ENCODE measurements around the gene COX19.

Gene COX19

DNA sequence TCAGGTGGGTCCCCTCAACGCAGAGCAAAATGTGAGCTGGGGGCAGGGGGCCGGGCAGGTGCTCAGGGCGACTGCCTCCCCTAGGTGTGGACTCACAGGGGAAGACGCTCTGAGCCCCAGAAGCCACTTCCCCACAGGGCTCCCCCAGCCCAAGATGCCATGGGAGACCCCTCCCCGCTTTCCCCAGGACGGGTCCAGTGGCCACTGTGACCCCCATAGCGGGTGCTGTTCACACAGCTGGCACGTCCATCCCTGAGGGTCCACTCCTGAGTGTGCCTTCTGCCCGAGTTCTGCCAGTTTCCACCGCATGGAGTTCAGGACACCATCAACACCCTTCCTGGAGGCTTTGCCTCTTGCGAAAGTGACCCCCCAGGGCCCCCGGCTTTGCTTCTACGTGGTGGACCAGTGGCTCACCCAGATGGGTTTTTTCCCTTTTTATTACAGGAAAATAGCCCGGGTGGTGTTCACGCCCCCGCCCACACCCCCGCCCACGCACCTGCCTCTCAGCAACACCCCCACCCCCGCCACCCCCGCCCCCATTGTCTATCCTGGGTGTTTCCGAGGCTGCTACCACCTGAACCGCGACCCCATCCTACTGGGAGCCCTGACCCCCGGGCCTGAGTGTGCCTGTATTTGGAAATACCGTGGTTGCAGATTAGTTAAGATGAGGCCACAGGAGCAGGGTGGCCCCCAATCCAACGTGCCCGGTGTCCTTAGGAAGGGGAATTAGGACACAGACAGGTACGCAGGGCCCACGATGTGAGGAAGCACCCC, 52.8 kb downstream of the COX19 start:
- no peak for DNase-seq

DNA sequence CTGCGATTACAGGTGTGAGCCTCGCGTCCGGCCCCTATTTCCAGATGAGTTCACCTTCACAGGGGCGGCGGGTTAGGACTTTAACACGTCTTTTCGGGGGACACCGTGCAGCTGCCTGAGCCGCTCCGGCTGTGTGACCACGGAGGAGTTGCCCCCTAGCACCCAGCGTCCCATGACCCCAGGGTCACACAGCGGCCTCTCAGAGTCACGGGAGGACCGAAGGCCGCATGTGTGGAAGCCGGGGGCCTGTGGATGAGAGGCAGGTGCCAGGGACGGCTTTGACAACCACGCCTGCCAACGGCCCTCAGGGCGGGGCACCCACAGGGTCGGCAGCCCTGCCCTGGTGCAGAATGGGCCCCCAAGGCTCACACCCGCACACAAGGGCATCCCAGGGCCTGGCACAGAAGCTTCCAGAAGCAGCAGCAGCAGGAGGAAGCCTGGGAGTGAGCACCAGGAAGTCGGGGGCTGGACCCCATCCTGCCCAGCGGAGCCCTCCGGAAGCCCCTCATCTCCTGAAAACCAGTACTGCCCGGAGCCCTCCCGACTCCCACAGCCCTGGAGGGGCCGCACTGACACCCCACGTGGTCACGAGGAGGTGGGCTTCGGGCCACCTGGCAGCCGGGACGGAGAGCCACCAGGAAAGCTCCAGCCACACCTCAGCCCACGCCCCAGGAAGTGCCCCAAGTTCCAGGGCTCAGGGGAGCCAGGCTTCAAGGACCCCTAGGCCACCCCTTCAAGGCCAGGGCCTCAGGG, 53.6 kb downstream of the COX19 start:
- DNase-seq, result no peak

DNA sequence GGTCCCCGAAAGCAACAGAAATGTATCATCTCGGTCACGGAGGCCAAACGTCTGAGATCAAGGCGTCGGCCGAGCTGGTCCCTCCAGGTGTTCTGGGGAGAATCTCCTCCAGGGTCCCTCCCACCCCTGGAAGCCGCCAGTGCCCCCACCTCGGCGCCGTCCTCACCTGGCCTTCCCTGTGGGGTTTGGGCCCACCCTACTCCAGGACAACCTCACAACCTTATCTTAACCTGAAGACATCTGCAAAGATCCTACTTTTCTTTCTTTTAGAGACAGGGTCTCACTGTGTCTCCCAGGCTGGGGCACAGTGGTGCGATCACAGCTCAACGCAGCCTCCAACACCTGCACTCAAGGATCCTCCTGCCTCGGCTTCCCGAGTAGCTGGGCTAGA, 54.3 kb downstream of the COX19 start:
- no peak for DNase-seq

DNA sequence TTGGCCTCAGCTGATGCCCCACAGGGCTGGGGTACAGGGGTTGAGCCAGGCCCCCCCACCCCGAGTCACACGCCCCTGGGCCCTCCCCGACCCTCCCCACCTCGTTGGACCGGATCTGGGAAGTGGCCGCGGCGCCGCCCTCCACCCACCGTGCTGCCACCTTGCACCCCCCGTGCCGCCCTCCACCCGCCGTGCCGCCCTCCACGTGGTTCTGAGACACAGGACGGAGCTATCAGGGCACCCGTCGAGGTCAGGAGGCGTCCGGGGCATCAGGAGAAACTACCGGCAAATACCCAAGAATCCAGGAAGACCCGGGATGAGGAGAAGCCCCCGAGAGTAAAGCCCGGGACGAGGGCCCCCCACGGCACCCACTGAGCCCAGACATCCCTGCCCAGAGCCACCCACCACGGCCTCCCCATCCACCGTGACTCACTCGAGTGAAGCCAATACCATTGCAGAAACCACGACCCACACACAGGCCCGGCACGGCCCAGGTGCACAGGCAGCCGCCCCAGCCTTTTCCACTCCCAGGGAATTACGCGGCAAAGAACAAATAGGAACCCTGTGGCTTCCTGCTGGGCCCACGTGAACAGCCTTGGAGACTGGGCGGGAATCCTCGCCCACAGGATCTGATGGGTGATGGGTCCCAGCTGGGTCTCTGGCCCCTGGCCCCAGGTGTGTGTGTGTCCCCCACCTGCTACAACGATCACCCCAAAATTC, 54.8 kb downstream of the COX19 start:
- DNase-seq, result no peak

DNA sequence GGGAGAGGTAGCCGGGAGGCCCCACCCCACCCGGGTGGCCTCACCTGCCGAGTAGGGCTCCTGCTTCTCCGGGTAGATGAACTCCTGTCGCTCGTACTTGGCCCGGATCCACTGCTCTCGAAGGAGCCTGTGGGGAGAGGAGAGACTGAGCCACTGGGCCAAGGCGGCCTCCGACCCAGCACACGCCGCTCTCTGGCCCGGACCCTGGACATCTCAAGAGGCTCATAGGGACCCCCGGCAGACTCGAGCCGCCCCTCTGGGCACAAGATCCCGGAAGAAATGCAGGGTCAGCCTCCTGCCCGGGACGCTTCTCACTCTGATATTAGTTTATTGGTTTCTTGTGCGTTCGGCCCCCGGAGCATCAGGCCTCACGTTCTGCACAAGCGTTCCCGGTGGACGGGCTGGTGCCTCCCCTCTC, 55.4 kb downstream of the COX19 start:
- no peak for DNase-seq

DNA sequence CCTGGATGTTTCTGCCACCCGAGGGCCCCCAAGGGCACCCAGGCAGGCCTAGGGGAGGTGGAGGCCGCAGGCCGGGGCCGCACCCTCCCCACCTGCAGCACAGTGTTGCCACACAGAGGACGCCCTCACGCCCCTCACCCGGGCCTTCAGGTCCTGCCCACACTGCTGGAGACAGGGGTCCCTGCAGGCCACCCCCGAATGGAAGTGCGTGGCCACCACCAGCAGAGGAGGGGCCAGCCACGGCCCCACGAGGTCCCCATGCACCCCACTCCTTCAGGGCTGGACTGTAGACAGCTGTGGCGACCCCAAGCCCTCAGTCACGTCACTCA, 56.3 kb downstream of the COX19 start:
- DNase-seq, result no peak

DNA sequence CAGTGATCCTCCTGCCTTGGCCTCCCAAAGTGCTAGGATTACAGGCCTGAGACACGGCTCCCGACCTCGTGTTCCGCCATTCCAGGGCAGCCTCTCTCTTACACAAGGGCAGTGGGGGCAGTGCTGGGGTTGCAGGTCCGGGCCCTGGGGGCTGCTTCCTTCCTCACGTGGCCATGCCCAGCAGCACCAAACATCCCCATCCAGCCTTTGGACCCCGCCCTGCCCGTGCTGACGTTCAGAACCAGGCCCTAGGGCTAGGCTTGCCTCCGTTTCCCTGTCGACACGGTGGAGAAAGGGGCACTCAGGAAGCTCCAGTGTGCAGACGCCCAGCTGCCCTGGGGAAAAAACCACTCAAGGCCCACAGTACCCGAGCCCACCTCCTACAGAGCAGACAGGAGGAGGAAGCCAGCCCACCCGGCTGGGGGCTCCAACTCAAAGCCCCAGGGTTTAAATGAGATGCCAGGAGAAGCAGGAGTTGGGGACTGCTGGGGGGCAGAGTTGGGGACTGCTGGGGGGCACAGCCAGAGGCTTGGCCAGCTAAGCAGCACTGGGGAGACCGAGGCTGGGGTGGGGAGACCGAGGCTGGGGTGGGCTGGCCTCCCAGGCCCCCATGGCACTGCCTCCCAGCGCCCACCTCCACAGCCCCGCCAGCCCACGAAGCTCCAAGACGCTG, 56.8 kb downstream of the COX19 start:
- no peak for DNase-seq

DNA sequence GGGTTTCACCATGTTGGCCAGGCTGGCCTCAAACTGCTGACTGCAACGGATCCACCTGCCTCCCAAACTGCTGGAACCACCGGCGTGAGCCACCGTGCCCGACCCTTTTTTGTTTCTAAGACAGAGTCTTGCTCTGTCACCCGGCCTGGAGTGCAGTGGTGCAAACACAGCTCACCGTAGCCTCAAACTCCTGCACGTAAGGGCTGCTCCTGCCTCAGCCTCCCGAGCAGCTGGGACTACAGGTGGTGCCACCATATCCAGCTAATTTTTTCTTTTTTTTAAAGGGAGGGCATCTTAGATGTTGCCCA, 57.3 kb downstream of the COX19 start:
- no peak for DNase-seq

DNA sequence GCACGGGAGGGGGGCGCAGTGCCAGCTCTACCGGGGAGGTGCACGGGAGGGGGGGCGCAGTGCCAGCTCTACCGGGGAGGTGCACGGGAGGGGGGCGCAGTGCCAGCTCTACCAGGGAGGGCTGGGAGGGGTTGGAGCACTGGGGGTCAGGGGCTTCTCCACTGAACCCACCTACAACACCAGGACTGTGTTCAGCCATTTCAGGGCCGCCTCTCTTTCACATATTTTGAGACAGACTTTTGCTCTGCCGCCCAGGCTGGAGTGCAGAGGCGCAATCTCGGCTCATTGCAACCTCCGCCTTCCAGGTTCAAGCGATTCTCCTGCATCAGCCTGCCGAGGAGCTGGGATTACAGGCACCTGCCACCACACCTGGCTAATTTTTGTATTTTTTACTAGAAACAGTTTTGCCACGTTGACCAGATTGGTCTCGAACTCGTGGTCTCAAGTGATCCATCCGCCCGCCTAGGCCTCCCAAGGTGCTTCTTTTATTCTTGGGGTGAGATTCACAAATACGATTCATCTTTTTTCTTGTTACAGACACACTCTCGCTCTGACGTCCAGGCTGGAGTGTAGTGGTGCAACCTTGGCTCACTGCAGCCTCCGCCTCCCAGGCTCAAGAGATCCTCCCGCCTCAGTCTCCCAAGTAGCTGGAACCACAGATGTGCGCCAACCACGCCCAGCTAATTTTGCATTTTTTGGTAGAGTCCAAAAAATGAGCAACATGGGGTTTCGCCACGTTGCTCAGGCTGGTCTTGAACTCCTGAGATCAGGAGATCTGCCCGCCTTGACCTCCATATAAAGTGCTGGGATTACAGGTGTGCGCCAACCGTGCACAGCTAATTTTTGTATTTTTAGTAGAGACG, 57.9 kb downstream of the COX19 start:
- DNase-seq, result no peak

DNA sequence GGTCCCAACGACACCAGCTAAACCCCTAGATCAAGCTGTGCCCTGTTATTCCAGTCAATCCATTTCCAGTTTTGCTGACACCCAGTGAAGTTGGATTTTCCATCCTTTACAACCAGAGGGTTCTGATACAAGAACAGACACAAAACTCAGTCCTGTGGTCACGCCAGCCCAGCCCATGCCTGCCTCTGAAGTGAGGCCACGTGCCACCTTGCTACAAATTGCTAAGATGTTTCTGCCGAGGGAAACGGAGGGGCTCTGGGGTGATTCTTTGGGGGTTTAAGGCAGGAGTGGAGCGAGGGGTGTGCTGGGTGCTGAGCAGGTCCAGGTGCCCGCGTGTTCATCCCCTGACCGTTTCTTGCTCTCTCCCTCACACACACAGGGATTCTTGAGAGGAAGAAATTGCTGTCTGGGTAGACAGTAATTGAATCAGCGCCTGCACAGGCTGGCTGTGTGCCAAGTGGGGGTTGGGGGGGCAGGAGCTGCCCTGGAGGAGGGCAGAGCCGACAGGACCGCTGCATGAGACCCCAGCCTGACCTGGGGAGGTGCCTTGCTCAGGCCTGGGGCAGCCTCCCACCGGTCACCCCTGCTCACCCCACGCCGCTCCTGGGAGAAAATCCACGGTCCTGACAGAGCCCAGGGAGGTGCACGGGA, 58.9 kb downstream of the COX19 start:
- DNase-seq, result no peak

Measured in NCI-H1417 treated with DMSO at 0.1 percent for 48 hours (cell line).